ENCODE data around the gene DPEP1.

The DPEP1 gene

DNA sequence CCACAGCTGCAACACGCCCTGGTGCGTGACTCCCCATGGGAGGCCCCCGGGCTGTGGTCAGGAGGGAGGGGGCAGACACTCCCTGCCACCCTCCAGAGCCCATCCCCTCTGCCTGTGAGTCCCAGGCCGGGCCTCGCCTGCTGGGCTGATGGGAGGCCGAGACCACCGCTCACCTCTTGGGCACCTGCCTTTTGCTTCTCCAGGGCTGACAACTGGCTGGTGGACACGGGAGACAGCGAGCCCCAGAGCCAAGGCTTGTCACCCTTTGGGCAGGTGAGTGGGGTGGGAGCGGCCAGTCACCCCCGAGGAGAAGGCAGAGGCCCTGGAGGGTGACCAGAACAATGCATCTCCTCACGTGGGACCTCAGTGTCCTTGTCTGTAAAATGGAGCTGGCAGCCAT is 23.2 kb downstream of the DPEP1 start:
- no peak overlapping the region for H3K4me3 ChIP-seq (ENCODE audit: low read length)
- no peak for TF ChIP-seq EZH2phosphoT487 (IDR thresholded peaks at IDR 0.05; ENCODE audit: borderline replicate concordance, low read length)
- TF ChIP-seq, protein P1, sequence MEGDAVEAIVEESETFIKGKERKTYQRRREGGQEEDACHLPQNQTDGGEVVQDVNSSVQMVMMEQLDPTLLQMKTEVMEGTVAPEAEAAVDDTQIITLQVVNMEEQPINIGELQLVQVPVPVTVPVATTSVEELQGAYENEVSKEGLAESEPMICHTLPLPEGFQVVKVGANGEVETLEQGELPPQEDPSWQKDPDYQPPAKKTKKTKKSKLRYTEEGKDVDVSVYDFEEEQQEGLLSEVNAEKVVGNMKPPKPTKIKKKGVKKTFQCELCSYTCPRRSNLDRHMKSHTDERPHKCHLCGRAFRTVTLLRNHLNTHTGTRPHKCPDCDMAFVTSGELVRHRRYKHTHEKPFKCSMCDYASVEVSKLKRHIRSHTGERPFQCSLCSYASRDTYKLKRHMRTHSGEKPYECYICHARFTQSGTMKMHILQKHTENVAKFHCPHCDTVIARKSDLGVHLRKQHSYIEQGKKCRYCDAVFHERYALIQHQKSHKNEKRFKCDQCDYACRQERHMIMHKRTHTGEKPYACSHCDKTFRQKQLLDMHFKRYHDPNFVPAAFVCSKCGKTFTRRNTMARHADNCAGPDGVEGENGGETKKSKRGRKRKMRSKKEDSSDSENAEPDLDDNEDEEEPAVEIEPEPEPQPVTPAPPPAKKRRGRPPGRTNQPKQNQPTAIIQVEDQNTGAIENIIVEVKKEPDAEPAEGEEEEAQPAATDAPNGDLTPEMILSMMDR (IDR thresholded peaks at IDR 0.05; ENCODE audit: low read depth, low read length, poor library complexity, severe bottlenecking): no peak
- no peaks in the 10 kb centered on the region for H3K79me2 ChIP-seq (ENCODE audit: control insufficient read depth, low read length)
- no peaks in the 10 kb centered on the region for H3K4me1 ChIP-seq (ENCODE audit: control insufficient read depth, low read length)
- no peaks in the 10 kb centered on the region for H4K20me1 ChIP-seq (ENCODE audit: control insufficient read depth, insufficient read depth, low read depth, low read length)
- H3K9me2 ChIP-seq (replicated peaks; ENCODE audit: control insufficient read depth, low read length): no peaks in the 10 kb centered on the region
- H3K27ac ChIP-seq (ENCODE audit: low read depth, low read length): no peak overlapping the region
- H3K4me2 ChIP-seq (ENCODE audit: low read length): no peak overlapping the region
- H3F3A ChIP-seq (ENCODE audit: control insufficient read depth, insufficient read depth): no peaks in the 10 kb centered on the region
- no peaks in the 10 kb centered on the region for H3K9me3 ChIP-seq (ENCODE audit: control insufficient read depth, insufficient read depth, low read length)
- peaks cover 17% of the 10 kb centered on the region; the same call in 1 of the 2 replicates for H3K27me3 ChIP-seq (ENCODE audit: control insufficient read depth, low read length)
- H3K36me3 ChIP-seq (ENCODE audit: control insufficient read depth, low read length): no peaks in the 10 kb centered on the region

DNA sequence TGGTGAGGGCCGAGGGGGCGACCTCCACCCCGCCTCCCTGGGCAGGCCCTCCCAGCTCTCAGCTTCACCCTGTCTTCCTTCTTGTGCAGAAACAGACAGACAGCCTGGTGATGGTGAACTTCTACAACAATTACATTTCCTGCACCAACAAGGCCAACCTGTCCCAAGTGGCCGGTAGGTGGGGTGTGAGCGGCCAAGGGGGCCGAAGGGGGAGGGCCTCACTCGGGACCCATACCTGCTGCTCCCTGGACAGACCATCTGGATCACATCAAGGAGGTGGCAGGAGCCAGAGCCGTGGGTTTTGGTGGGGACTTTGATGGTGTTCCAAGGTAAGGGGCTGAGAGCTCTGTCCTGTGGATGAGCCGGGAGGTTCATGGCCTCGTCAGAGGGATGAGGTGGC is 23.9 kb downstream of the DPEP1 start:
- no peaks in the 10 kb centered on the region for H3K9me3 ChIP-seq (ENCODE audit: control insufficient read depth, insufficient read depth, low read length)
- H3K36me3 ChIP-seq (ENCODE audit: control insufficient read depth, low read length): no peaks in the 10 kb centered on the region

DNA sequence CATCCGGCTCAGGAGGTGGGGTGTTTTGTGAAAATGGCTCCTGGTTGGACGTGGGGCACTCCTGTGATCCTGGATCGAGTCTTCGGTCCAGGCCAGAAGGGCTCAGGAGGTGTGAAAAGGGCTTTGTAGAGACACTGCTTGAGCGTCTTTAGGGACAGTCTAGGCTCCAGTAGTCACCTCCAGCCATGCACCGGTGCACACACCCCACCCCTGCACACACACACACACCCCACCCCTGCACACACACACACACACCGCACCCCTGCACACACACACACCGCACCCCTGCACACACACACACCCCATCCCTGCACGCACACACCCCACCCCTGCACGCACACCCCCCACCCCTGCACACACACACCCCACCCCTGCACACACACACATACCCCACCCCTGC is 25.0 kb downstream of the DPEP1 start:
- peaks cover 14% of the 10 kb centered on the region; the same call in 1 of the 2 replicates for H3K27me3 ChIP-seq (ENCODE audit: control insufficient read depth, low read length)
- no peaks in the 10 kb centered on the region for H3K9me2 ChIP-seq (replicated peaks; ENCODE audit: control insufficient read depth, low read length)
- no peaks in the 10 kb centered on the region for H3K79me2 ChIP-seq (ENCODE audit: control insufficient read depth, low read length)
- no peak for TF ChIP-seq EZH2phosphoT487 (IDR thresholded peaks at IDR 0.05; ENCODE audit: borderline replicate concordance, low read length)
- TF ChIP-seq, protein P1 (IDR thresholded peaks at IDR 0.05; ENCODE audit: low read depth, low read length, poor library complexity, severe bottlenecking): no peak
- no peaks in the 10 kb centered on the region for H3K36me3 ChIP-seq (ENCODE audit: control insufficient read depth, low read length)
- 0 out of 2 replicates have a peak, but pooled peaks cover 4% of the 10 kb centered on the region for H4K20me1 ChIP-seq (ENCODE audit: control insufficient read depth, insufficient read depth, low read depth, low read length)
- H3K4me2 ChIP-seq (ENCODE audit: low read length): no peak overlapping the region
- no peak overlapping the region for H3K4me3 ChIP-seq (ENCODE audit: low read length)
- no peaks in the 10 kb centered on the region for H3F3A ChIP-seq (ENCODE audit: control insufficient read depth, insufficient read depth)
- no peaks in the 10 kb centered on the region for H3K4me1 ChIP-seq (ENCODE audit: control insufficient read depth, low read length)
- no peaks in the 10 kb centered on the region for H3K9me3 ChIP-seq (ENCODE audit: control insufficient read depth, insufficient read depth, low read length)
- H3K27ac ChIP-seq (ENCODE audit: low read depth, low read length): no peak overlapping the region

More for the DNA sequence above, 23.9 kb downstream of the DPEP1 start:
- Histone ChIP-seq H3K27me3 (ENCODE audit: control insufficient read depth, low read length) (peaks cover 17% of the 10 kb centered on the region; the same call in 1 of the 2 replicates), H4K20me1 (ENCODE audit: control insufficient read depth, insufficient read depth, low read depth, low read length) (0 out of 2 replicates have a peak, but pooled peaks cover 4% of the 10 kb centered on the region), H3K27ac (ENCODE audit: low read depth, low read length) (no peak overlapping the region), H3K4me3 (ENCODE audit: low read length) (no peak overlapping the region), H3K9me2 (replicated peaks; ENCODE audit: control insufficient read depth, low read length) (no peaks in the 10 kb centered on the region), H3K79me2 (ENCODE audit: control insufficient read depth, low read length) (no peaks in the 10 kb centered on the region), H3F3A (ENCODE audit: control insufficient read depth, insufficient read depth) (no peaks in the 10 kb centered on the region), H3K4me1 (ENCODE audit: control insufficient read depth, low read length) (no peaks in the 10 kb centered on the region), H3K4me2 (ENCODE audit: low read length) (no peak overlapping the region)
- TF ChIP-seq EZH2phosphoT487 (IDR thresholded peaks at IDR 0.05; ENCODE audit: borderline replicate concordance, low read length): no peak
- TF ChIP-seq, protein P1 (IDR thresholded peaks at IDR 0.05; ENCODE audit: low read depth, low read length, poor library complexity, severe bottlenecking): no peak

All from DOHH2 (cell line).